ENCODE measurements around the gene CEP295NL. TPM values are rescaled to one million over a fixed set of nuclear protein-coding genes. Genes with fewer than 3 reads are reported as not detected.
"Not testable (repeated sequence)": the region's sequence is repeated elsewhere in the genome, so short reads cannot be mapped to it uniquely, and the experiment has no call there.

Gene CEP295NL
- total RNA-seq, 4 donors from 2014 or later: 1.8 to 14.5 (median 3.8) TPM; not detected in 1

- H3K4me3 ChIP-seq: no peak overlapping the region
- intact Hi-C loops (cut with DNase I; ENCODE audit: low total_unique reads): no loop called here
- no peak for TF ChIP-seq CTCF (IDR thresholded peaks at IDR 0.05)
- TF ChIP-seq POLR2A (IDR thresholded peaks at IDR 0.05): no peak
- DNase-seq: no peak
- no peaks in the 10 kb centered on the region for H3K9me3 ChIP-seq
- peak overlapping the region; percentile 69 to 79 for H3K27ac ChIP-seq
- H3K27me3 ChIP-seq: no peaks in the 10 kb centered on the region
- peaks cover 0 to 5% of the 10 kb centered on the region in 2 donors for H3K4me1 ChIP-seq
- no peaks in the 10 kb centered on the region for H3K36me3 ChIP-seq
Observed at GRCh38 chr17:78875363-78876093, 27.5 kb downstream of the CEP295NL start.

GRCh38 chr17:78873519-78874340 is 29.3 kb downstream of the CEP295NL start:
- intact Hi-C loops (cut with DNase I; ENCODE audit: low total_unique reads): no loop called here
- peak overlapping the region; percentile 48 to 79 for H3K27ac ChIP-seq
- H3K4me3 ChIP-seq: no peak overlapping the region
- DNase-seq: no peak
- no peaks in the 10 kb centered on the region for H3K9me3 ChIP-seq
- no peaks in the 10 kb centered on the region for H3K36me3 ChIP-seq
- no peaks in the 10 kb centered on the region for H3K4me1 ChIP-seq
- TF ChIP-seq CTCF (IDR thresholded peaks at IDR 0.05): no peak
- TF ChIP-seq POLR2A (IDR thresholded peaks at IDR 0.05): no peak
- H3K27me3 ChIP-seq: no peaks in the 10 kb centered on the region

GRCh38 chr17:78872486-78872885 is 30.5 kb downstream of the CEP295NL start:
- H3K4me1 ChIP-seq: no peaks in the 10 kb centered on the region

GRCh38 chr17:78870621-78871020 is 32.4 kb downstream of the CEP295NL start:
- no peaks in the 10 kb centered on the region for H3K4me1 ChIP-seq
- H3K4me3 ChIP-seq: no peak overlapping the region
- H3K27me3 ChIP-seq: no peaks in the 10 kb centered on the region
- TF ChIP-seq CTCF (IDR thresholded peaks at IDR 0.05): no peak
- no peak for TF ChIP-seq POLR2A (IDR thresholded peaks at IDR 0.05)
- no peaks in the 10 kb centered on the region for H3K36me3 ChIP-seq
- no peaks in the 10 kb centered on the region for H3K9me3 ChIP-seq
- DNase-seq: no peak
- no peak overlapping the region for H3K27ac ChIP-seq
- intact Hi-C loops (cut with DNase I; ENCODE audit: low total_unique reads): no loop called here

More at GRCh38 chr17:78872486-78872885, 30.5 kb downstream of the CEP295NL start:
- DNase-seq: no peak
- intact Hi-C loops (cut with DNase I; ENCODE audit: low total_unique reads): no loop called here
- TF ChIP-seq CTCF (IDR thresholded peaks at IDR 0.05) (no peak), POLR2A (IDR thresholded peaks at IDR 0.05) (no peak)
- peak overlapping the region in 1 of 2 donors; percentile 79 for H3K27ac ChIP-seq
- H3K27me3 ChIP-seq: no peaks in the 10 kb centered on the region
- H3K36me3 ChIP-seq: no peaks in the 10 kb centered on the region
- H3K4me3 ChIP-seq: no peak overlapping the region
- H3K9me3 ChIP-seq: no peaks in the 10 kb centered on the region

GRCh38 chr17:78868391-78868790 is 34.6 kb downstream of the CEP295NL start:
- TF ChIP-seq POLR2A (IDR thresholded peaks at IDR 0.05) (no peak), CTCF (IDR thresholded peaks at IDR 0.05) (no peak)
- Histone ChIP-seq H3K4me3 (no peak overlapping the region), H3K9me3 (no peaks in the 10 kb centered on the region), H3K36me3 (no peaks in the 10 kb centered on the region), H3K27me3 (no peaks in the 10 kb centered on the region), H3K4me1 (no peaks in the 10 kb centered on the region), H3K27ac (peak overlapping the region in 1 of 2 donors; percentile 92)
- intact Hi-C loops (cut with DNase I; ENCODE audit: low total_unique reads): loop anchor here (10.0 kb wide), 1 partner anchor 56 kb away; the partner anchor contains the start of gene TIMP2
- DNase-seq: no peak

- H3K36me3 ChIP-seq, DNase-seq, H3K27me3 ChIP-seq, H3K4me3 ChIP-seq, H3K4me1 ChIP-seq, H3K9me3 ChIP-seq: not testable (repeated sequence)
- intact Hi-C loops (cut with DNase I; ENCODE audit: low total_unique reads): loop anchor here (2.0 to 10.0 kb wide), 2 partner anchors 58 to 104 kb away; partner anchors contain the start of gene TIMP2
- H3K27ac ChIP-seq: peak overlapping the region; percentile 54 to 92
Observed at GRCh38 chr17:78867046-78867445, 36.0 kb downstream of the CEP295NL start.

Measured in uterus (tissue), 4 donors.